HT1080 (cell line): ENCODE results near the gene XG. TPM values are rescaled to one million over a fixed set of nuclear protein-coding genes. Genes with fewer than 3 reads are reported as not detected.
"Not testable (repeated sequence)": the region's sequence is repeated elsewhere in the genome, so short reads cannot be mapped to it uniquely, and the experiment has no call there.

ENCODE experiments used
- DNase-seq: peaks from one replicate; pipeline ENCODE4 v3.0.0-alpha.2; 2015; ENCODE audit warnings: low read depth
- total RNA-seq: library from RNA; depleted of rRNA; stranded (reverse); fragments of >200 nt; shearing (Covaris generic); gene quantifications from 2 replicates; pipeline ENCODE4 v1.2.3, GENCODE V29; 2014

XG gene
- total RNA-seq, 1 experiment from 2014 or later: not detected

GRCh38 chrX:2774776-2775175 lies 22.9 kb downstream of the XG start:
- no peak for DNase-seq

- not testable (repeated sequence) for DNase-seq
Measured at GRCh38 chrX:2780472-2781225, 28.8 kb downstream of the XG start.

- DNase-seq: no peak
Measured at GRCh38 chrX:2781226-2781571, 29.4 kb downstream of the XG start.

GRCh38 chrX:2781698-2782097 lies 29.9 kb downstream of the XG start:
- DNase-seq: no peak

DNA sequence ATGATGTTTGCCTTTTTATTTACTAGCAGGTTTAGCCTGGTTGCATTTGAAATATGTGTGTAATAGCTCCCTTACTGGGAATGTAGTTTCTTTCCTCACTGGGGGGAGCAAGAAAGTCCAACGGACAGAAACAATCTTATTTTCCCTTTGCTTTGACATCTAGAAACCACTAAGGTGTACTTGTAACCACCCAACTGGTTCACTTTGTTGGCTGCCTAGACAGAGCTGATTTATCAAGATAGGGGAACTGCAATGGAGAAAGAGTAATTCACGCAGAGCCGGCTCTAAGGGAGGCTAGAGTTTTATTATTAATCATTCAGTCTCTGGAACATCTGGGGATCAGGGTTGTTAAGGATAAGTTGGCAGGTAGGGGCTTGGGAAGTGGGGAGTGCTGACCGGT lies 30.3 kb downstream of the XG start:
- DNase-seq: no peak

DNA sequence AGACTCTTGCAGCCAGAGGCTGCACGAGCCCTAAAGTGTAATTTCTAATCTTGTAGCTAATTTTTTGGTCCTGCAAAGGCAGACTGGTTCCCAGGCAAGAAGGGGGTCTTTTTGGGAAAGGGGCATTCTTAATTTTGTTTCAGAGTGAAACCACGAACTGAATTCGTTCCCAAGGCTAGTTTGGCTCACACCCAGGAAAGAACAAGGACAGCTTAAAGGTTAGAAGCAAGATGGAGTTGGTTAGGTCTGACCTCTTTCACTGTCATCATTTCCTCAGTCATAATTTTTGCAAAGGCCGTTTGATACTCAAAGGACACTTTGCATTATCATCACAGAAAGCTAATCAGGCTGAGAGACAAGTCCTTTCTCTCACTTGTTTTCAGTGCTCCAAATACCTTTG lies 30.9 kb downstream of the XG start:
- no peak for DNase-seq

DNA sequence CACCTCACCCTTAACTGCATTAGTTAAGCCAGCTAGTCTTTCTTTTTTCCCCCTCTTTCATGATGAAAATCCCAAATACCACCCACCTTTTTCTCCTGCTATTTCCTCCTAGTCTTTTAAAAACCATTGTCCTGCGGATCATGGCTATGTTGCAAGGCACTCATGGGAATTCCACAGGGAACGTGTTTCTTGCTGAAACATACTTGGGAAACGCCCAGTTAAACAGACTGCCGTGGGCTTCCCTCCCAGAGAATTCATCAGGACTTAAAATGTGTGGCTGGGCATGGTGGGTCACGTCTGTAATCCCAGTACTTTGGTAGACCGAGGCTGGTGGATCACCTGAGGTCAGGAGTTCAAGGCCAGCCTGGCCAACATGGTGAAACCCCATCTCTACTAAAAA lies 32.2 kb downstream of the XG start:
- no peak for DNase-seq

GRCh38 chrX:2785538-2785937 lies 33.7 kb downstream of the XG start:
- DNase-seq: no peak

- no peak for DNase-seq
Measured at GRCh38 chrX:2788980-2789379, 37.1 kb downstream of the XG start.

GRCh38 chrX:2789569-2789968 lies 37.7 kb downstream of the XG start:
- DNase-seq: no peak

DNA sequence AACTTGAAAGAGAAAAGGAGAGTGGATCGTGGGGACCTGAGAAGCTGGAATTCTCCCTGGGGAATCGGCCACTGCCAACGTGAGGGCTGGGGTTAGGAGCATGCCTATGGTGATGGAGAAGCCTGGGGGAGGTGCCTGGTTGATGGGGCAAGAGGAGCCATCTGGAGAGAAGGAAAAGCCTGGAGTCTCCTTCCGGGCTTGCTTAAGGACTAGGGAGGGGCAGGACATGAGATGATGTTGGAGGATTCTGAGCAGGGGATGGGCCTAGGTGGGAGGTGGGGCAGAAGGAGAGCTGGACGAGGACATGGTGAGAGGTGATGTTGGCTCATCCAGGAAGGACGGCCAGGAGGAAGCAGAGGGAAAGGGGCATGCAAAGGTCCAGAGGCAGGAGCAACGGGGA lies 41.9 kb downstream of the XG start:
- no peak for DNase-seq

GRCh38 chrX:2794336-2794735 lies 42.5 kb downstream of the XG start:
- DNase-seq: no peak

DNA sequence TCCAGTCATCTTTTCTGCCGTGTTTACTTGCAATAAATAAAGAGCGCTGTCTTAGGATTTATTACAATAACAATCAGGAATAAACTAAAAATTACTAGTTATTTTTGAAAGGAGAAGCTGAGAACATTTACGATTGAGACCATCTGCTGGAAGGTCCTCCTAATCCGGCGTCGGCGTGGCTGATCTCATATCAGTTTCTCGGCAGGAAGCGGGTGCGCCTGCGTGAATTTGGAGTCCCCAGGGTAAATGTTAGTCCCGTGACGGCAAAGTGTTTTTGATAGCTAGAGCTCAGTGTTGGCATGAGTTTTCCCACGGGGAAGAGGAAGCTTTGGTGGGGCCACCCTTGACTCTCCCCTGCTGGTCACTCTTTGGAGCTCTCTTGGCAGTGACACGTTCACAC lies 45.0 kb downstream of the XG start:
- DNase-seq: not testable (repeated sequence)

GRCh38 chrX:2799369-2799768 lies 47.5 kb downstream of the XG start:
- DNase-seq: no peak

- not testable (repeated sequence) for DNase-seq
Measured at GRCh38 chrX:2799980-2800379, 48.1 kb downstream of the XG start.

DNA sequence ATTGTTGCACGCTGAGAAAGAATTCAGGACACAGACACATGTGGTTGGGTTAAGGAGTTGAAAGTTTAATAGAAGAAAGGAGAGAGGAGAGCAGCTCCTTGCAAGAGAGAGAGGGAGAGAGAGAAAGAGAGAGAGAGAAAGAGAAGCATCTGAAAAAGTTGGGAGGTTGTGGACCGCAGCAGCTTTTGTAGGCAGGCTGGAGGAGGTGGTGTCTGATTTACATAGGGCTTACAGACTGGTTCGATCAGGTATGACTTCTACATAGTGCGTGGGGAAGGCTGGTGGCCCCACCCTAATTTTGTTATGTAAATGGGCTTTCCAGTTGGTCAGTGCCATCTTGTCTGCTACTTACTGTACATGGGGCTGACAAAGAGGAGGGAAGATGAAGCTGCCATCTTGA lies 49.4 kb downstream of the XG start:
- no peak for DNase-seq

GRCh38 chrX:2802376-2803090 lies 50.7 kb downstream of the XG start:
- not testable (repeated sequence) for DNase-seq

DNA sequence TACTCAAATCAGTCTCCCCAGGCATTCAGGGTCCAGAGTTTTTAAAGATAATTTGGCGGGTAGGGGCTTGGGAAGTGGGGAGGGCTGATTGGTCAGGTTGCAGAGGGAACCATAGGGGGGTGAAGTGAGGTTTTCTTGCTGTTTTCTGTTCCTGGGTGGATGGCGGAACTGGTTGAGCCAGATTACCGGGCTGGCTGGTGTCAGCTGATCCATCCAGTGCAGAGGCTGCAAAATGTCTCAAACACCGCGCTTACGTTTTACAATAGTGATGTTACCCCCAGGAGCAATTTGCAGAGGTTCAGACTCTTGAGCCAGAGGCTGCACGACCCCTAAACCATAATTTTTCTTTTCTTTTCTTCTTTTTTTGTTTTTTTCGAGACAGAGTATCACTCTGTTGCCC lies 51.6 kb downstream of the XG start:
- not testable (repeated sequence) for DNase-seq

- DNase-seq: peak; percentile 41
Measured at GRCh38 chrX:2804106-2804843, 52.4 kb downstream of the XG start.

GRCh38 chrX:2804858-2805257 lies 53.0 kb downstream of the XG start:
- peak; percentile 77 for DNase-seq

GRCh38 chrX:2811271-2811670 lies 59.4 kb downstream of the XG start:
- DNase-seq: no peak

GRCh38 chrX:2812161-2812907 lies 60.5 kb downstream of the XG start:
- DNase-seq: peak; percentile 5
